Endothelial cell of umbilical vein (primary cell): ENCODE data around the gene ADARB2. TPM values are rescaled to one million over a fixed set of nuclear protein-coding genes. Genes with fewer than 3 reads are reported as not detected.

ENCODE experiments used
- BruUV-seq: library from RNA; stranded (reverse); fragments of 400-500 nt; replicated peaks from 2 replicates; lab custom pipeline; 2021; lab: Mats Ljungman, UMichigan
- CTCF ChIA-PET: fragments of 300-600, 350-600 bp; sonication (Branson Sonifier 250); formaldehyde crosslinking; loops from one replicate; lab custom pipeline; 2021; ENCODE audit warnings: antibody characterized with exemption, inconsistent platforms; lab: Charles Lee
- POLR2A ChIA-PET: fragments of 300-600, 350-600 bp; sonication (Branson Sonifier 250); formaldehyde crosslinking; loops from one replicate; lab custom pipeline; 2021; ENCODE audit warnings: antibody characterized with exemption, inconsistent platforms; lab: Charles Lee
- DNase-seq: peaks from one replicate; pipeline ENCODE4 v3.0.0-alpha.2; 2011; ENCODE audit warnings: low read depth, low spot score
- FAIRE-seq: peaks from 2 replicates; lab custom pipeline; 2011; peaks lifted over from hg19 to GRCh38; lab: Jason Lieb, UNC
- H2AFZ ChIP-seq: 2 replicates; pipeline ENCODE4 v1.6.0; 2012; ENCODE audit warnings: low read depth, low read length, control low read depth, inconsistent platforms
- H3K27ac ChIP-seq: 2 replicates; pipeline ENCODE4 v1.5.1; 2011; ENCODE audit warnings: low read depth, mild to moderate bottlenecking, control low read depth, low read length, moderate library complexity; ENCODE audit not compliant: insufficient read depth
- H3K27me3 ChIP-seq, 2 experiments: 2 replicates each; pipeline versions ENCODE4 v1.6.0 to v1.6.1; 2011; ENCODE audit warnings: low read length in 2 of 2, mixed read lengths in 1 of 2; ENCODE audit not compliant: control insufficient read depth in 2 of 2, insufficient read depth in 2 of 2
- H3K36me3 ChIP-seq, 2 experiments: 2 replicates in 1 of 2; 3 replicates in 1 of 2; pipeline ENCODE4 v1.5.1; 2011; ENCODE audit warnings: low read length in 2 of 2, mild to moderate bottlenecking in 1 of 2, moderate library complexity in 1 of 2; ENCODE audit not compliant: control insufficient read depth in 2 of 2, insufficient read depth in 2 of 2; ENCODE audit errors: extremely low read depth in 1 of 2
- H3K4me1 ChIP-seq: 3 replicates; pipeline ENCODE4 v1.5.1; 2011; ENCODE audit warnings: mild to moderate bottlenecking, low read length; ENCODE audit not compliant: control insufficient read depth, insufficient read depth; ENCODE audit errors: extremely low read depth
- H3K4me2 ChIP-seq: 2 replicates; pipeline ENCODE4 v1.6.1; 2011; ENCODE audit warnings: low read length, control low read depth, mixed read lengths; ENCODE audit not compliant: insufficient read depth
- H3K4me3 ChIP-seq, 3 experiments: fragments of 200-600 bp in 1 of 3; sonication (generic), shearing (Covaris generic) in 1 of 3; replicated peaks in 1 of 3; 2 replicates each; pipeline ENCODE4 v1.5.1; 2011 to 2016; ENCODE audit warnings: control low read depth in 3 of 3, low read length in 3 of 3, mild to moderate bottlenecking in 2 of 3, inconsistent platforms in 1 of 3, low read depth in 1 of 3, moderate library complexity in 1 of 3; ENCODE audit not compliant: insufficient read depth in 1 of 3
- H3K79me2 ChIP-seq: 2 replicates; pipeline ENCODE4 v1.6.0; 2012; ENCODE audit warnings: low read length, inconsistent platforms; ENCODE audit not compliant: control insufficient read depth, insufficient read depth
- H3K9ac ChIP-seq: replicated peaks from 2 replicates; pipeline ENCODE3; 2011; ENCODE audit warnings: low read length, control low read depth; ENCODE audit not compliant: insufficient read depth; ENCODE audit errors: extremely low read depth
- H3K9me1 ChIP-seq: replicated peaks from 3 replicates; pipeline ENCODE4 v1.6.0; 2011; ENCODE audit warnings: mild to moderate bottlenecking, low read length; ENCODE audit not compliant: control insufficient read depth, insufficient read depth; ENCODE audit errors: extremely low read depth
- H3K9me3 ChIP-seq: replicated peaks from 2 replicates; pipeline ENCODE4 v1.5.1; 2012; ENCODE audit warnings: low read length, inconsistent platforms; ENCODE audit not compliant: control insufficient read depth, insufficient read depth
- H4K20me1 ChIP-seq: replicated peaks from 2 replicates; pipeline ENCODE3; 2011; ENCODE audit warnings: mild to moderate bottlenecking, low read length; ENCODE audit not compliant: control insufficient read depth, insufficient read depth; ENCODE audit errors: extremely low read depth
- CTCF ChIP-seq, 2 donors: IDR thresholded peaks; 1 replicate in 1 of 2; 2 replicates in 1 of 2; pipeline ENCODE4 v1.5.1; 2011; ENCODE audit warnings: low read length in 2 of 2, mild to moderate bottlenecking in 2 of 2, moderate library complexity in 2 of 2, control low read depth in 1 of 2, inconsistent platforms in 1 of 2, low read depth in 1 of 2; ENCODE audit not compliant: insufficient read depth in 1 of 2; ENCODE audit errors: extremely low read depth in 1 of 2
- EZH2 ChIP-seq: IDR thresholded peaks from 2 replicates; pipeline ENCODE4 v1.6.1; 2012; ENCODE audit warnings: borderline replicate concordance, low read depth, mild to moderate bottlenecking, moderate library complexity, low read length, inconsistent platforms; ENCODE audit not compliant: severe bottlenecking
- FOS ChIP-seq: IDR thresholded peaks from 2 replicates; pipeline ENCODE4 v1.6.1; 2011; ENCODE audit warnings: mild to moderate bottlenecking, low read length, moderate library complexity, borderline replicate concordance; ENCODE audit not compliant: insufficient read depth
- GATA2 ChIP-seq: IDR thresholded peaks from 2 replicates; pipeline ENCODE4 v1.7.0; 2011; ENCODE audit warnings: low read depth, mild to moderate bottlenecking, moderate library complexity, mixed read lengths, low read length; ENCODE audit not compliant: insufficient read length, insufficient read depth
- JUN ChIP-seq: IDR thresholded peaks from 2 replicates; pipeline ENCODE4 v1.6.1; 2011; ENCODE audit warnings: borderline replicate concordance, low read depth; ENCODE audit not compliant: insufficient read length, insufficient read depth
- MYC ChIP-seq: IDR thresholded peaks from one replicate; pipeline ENCODE4 v1.6.1; 2011; ENCODE audit warnings: mild to moderate bottlenecking, low read depth, low read length
- POLR2A ChIP-seq: IDR thresholded peaks from 2 replicates; pipeline ENCODE4 v1.6.1; 2012; ENCODE audit warnings: low read depth, mild to moderate bottlenecking, control low read depth, low read length
- POLR2AphosphoS5 ChIP-seq: IDR thresholded peaks from 2 replicates; pipeline ENCODE4 v1.6.1; 2012; ENCODE audit warnings: low read depth, mild to moderate bottlenecking, control low read depth, low read length, moderate library complexity; ENCODE audit not compliant: insufficient read depth
- dilution Hi-C: fragments of 300-500 bp; cut with MboI; formaldehyde crosslinking; loops from one replicate; pipeline ENCODE4 v1.15.0; 2019; ENCODE audit warnings: low sequenced_read_pairs; ENCODE audit not compliant: extremely low pct_ligation_motif_present
- intact Hi-C: fragments of 100-400 bp; cut with micrococcal nuclease; formaldehyde crosslinking; loops from one replicate; pipeline ENCODE4 v1.10.0; 2022
- polyA plus RNA-seq, 4 experiments: library from polyadenylated mRNA; depleted of rRNA in 3 of 4; stranded (reverse) in 3 of 4; unstranded in 1 of 4; fragments of >200 nt; gene quantifications; 2 replicates each; pipeline versions ENCODE4 v1.2.1 to v1.2.3, GENCODE V29; 2011 to 2012; ENCODE audit warnings: missing spikeins in 1 of 4
- total RNA-seq: library from RNA; stranded (reverse); gene quantifications from 2 replicates; pipeline ENCODE4 v1.2.3, GENCODE V29; 2021
- TF ChIP-seq, protein P1 (sequence below): IDR thresholded peaks from 2 replicates; pipeline ENCODE4 v1.6.1; 2011; ENCODE audit not compliant: insufficient read depth, insufficient read length

ADARB2 gene
- total and polyA plus RNA-seq, 2 donors (not counting 3 experiments of a cell fraction or from before 2014, with no cell fraction given), result not detected

- H4K20me1 ChIP-seq, result no peaks in the 10 kb centered on the region
- no peak overlapping the region for H3K4me3 ChIP-seq
- H3K4me1 ChIP-seq, result no peaks in the 10 kb centered on the region
- TF ChIP-seq FOS, result no peak
- TF ChIP-seq POLR2A, result no peak
- TF ChIP-seq MYC, result no peak
- TF ChIP-seq, protein P1, sequence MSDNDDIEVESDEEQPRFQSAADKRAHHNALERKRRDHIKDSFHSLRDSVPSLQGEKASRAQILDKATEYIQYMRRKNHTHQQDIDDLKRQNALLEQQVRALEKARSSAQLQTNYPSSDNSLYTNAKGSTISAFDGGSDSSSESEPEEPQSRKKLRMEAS, result no peak
- TF ChIP-seq EZH2, result no peak
- TF ChIP-seq JUN, result no peak
- TF ChIP-seq CTCF (IDR thresholded peaks at IDR 0.05; ENCODE audit: extremely low read depth in 1 of 2, insufficient read depth in 1 of 2, low read depth in 1 of 2, low read length in 2 of 2), result no peak
- TF ChIP-seq POLR2AphosphoS5, result no peak
- no peak for TF ChIP-seq GATA2
- no peak overlapping the region for H3K27ac ChIP-seq
- no peak overlapping the region for H3K4me2 ChIP-seq
- peaks cover 21% of the 10 kb centered on the region for H3K9me3 ChIP-seq
- dilution Hi-C loops, result no loop called here
- DNase-seq, result no peak
- no peak for FAIRE-seq
- POLR2A ChIA-PET, result no interaction called here
- H3K36me3 ChIP-seq, result no peaks in the 10 kb centered on the region
- no peaks in the 10 kb centered on the region for H3K79me2 ChIP-seq
- H2AFZ ChIP-seq, result no peak overlapping the region
- intact Hi-C loops, result no loop called here
- BruUV-seq, result no TSS peak
- no peaks in the 10 kb centered on the region for H3K27me3 ChIP-seq
- H3K9me1 ChIP-seq, result no peaks in the 10 kb centered on the region
- CTCF ChIA-PET, result no interaction called here
- no peak overlapping the region for H3K9ac ChIP-seq
These were observed 222.6 kb downstream of the ADARB2 start for GRCh38 chr10:1514681-1515080.
